ENCODE data around the gene TIGD3.

DNA sequence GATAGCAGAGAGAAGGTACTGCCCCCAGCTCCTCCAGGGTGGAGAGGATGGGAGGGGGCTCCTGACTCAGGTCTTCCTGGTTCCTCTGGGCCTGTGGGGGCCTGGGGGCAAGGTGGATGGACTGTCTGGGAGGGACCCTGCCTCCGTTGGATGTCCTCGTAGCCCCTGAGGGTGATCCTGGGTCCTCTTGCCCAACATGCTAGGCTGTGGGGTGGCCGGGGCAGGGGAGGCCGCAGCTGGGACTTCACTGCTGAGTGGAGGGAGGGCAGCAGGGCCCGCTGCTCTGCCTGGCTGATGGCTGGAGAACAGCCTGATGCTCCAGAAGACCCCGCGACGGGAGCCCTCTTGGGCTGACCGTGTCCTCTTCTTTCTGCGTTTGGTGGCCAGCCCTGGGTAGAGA is 45.3 kb downstream of the TIGD3 start:
- TF ChIP-seq, protein P1, sequence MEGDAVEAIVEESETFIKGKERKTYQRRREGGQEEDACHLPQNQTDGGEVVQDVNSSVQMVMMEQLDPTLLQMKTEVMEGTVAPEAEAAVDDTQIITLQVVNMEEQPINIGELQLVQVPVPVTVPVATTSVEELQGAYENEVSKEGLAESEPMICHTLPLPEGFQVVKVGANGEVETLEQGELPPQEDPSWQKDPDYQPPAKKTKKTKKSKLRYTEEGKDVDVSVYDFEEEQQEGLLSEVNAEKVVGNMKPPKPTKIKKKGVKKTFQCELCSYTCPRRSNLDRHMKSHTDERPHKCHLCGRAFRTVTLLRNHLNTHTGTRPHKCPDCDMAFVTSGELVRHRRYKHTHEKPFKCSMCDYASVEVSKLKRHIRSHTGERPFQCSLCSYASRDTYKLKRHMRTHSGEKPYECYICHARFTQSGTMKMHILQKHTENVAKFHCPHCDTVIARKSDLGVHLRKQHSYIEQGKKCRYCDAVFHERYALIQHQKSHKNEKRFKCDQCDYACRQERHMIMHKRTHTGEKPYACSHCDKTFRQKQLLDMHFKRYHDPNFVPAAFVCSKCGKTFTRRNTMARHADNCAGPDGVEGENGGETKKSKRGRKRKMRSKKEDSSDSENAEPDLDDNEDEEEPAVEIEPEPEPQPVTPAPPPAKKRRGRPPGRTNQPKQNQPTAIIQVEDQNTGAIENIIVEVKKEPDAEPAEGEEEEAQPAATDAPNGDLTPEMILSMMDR (conservative IDR thresholded peaks at IDR 0.05 in 1 of 2, IDR thresholded peaks at IDR 0.05 in 1 of 2; ENCODE audit: low read depth in 1 of 2, low read length in 2 of 2), result no peak
- no peak for TF ChIP-seq EZH2 (IDR thresholded peaks at IDR 0.05; ENCODE audit: low read length, missing control alignments)
